OCI-LY1 (cell line): ENCODE results near the gene EVPLL.
A peak's percentile ranks its signal among the peaks of the same experiment; 100 is the strongest.
"Not testable (repeated sequence)": the region's sequence is repeated elsewhere in the genome, so short reads cannot be mapped to it uniquely, and the experiment has no call there.

ENCODE experiments used
- H2AFZ ChIP-seq: fragments of 200-600 bp; sonication (generic), shearing (Covaris generic); 2 replicates; pipeline ENCODE4 v1.6.0; 2014; ENCODE audit warnings: antibody characterized with exemption, mild to moderate bottlenecking, low read length
- H3F3A ChIP-seq: fragments of 200-600 bp; sonication (generic), shearing (Covaris generic); 2 replicates; pipeline ENCODE4 v1.6.0; 2014; ENCODE audit warnings: mild to moderate bottlenecking, antibody characterized with exemption, low read length, moderate library complexity; ENCODE audit not compliant: insufficient read depth
- H3K27ac ChIP-seq: fragments of 200-600 bp; sonication (generic); 2 replicates; pipeline ENCODE4 v1.5.1; 2014; ENCODE audit warnings: low read length, mixed run types, mild to moderate bottlenecking, low read depth; ENCODE audit not compliant: poor library complexity, severe bottlenecking
- H3K27me3 ChIP-seq: fragments of 200-600 bp; sonication (generic); 2 replicates; pipeline ENCODE4 v1.6.0; 2014; ENCODE audit warnings: antibody characterized with exemption, mild to moderate bottlenecking, low read length, moderate library complexity; ENCODE audit not compliant: insufficient read depth
- H3K36me3 ChIP-seq: fragments of 200-600 bp; sonication (generic); 2 replicates; pipeline ENCODE4 v1.6.1; 2014; ENCODE audit warnings: mild to moderate bottlenecking, antibody characterized with exemption, low read length, moderate library complexity, mixed read lengths; ENCODE audit not compliant: insufficient read depth
- H3K4me1 ChIP-seq: fragments of 200-600 bp; sonication (generic); 2 replicates; pipeline ENCODE4 v1.5.1; 2014; ENCODE audit warnings: mild to moderate bottlenecking, low read length, moderate library complexity; ENCODE audit not compliant: insufficient read depth, severe bottlenecking
- H3K4me2 ChIP-seq: fragments of 200-600 bp; sonication (generic), shearing (Covaris generic); 2 replicates; pipeline ENCODE4 v1.6.1; 2014; ENCODE audit warnings: low read length
- H3K4me3 ChIP-seq: fragments of 200-600 bp; sonication (generic); 2 replicates; pipeline ENCODE4 v1.5.1; 2014; ENCODE audit warnings: low read length, low read depth, mild to moderate bottlenecking, mixed read lengths; ENCODE audit not compliant: poor library complexity, severe bottlenecking
- H3K79me2 ChIP-seq: fragments of 200-600 bp; shearing (Covaris generic); 2 replicates; pipeline ENCODE4 v1.6.1; 2016; ENCODE audit warnings: mixed run types, low read length, mixed read lengths; ENCODE audit not compliant: insufficient read depth
- H3K9ac ChIP-seq: fragments of 200-600 bp; sonication (generic), shearing (Covaris generic); 2 replicates; pipeline ENCODE4 v1.6.1; 2014; ENCODE audit warnings: mild to moderate bottlenecking, low read length, mixed read lengths
- H3K9me2 ChIP-seq: fragments of 200-600 bp; sonication (generic), shearing (Covaris generic); 2 replicates; pipeline ENCODE4 v1.6.1; 2014; ENCODE audit warnings: low read depth, mild to moderate bottlenecking, low read length, mixed read lengths
- H3K9me3 ChIP-seq: fragments of 200-600 bp; shearing (Covaris generic); 2 replicates; pipeline ENCODE4 v1.6.1; 2014; ENCODE audit warnings: low read length, mixed read lengths
- H4K20me1 ChIP-seq: fragments of 200-600 bp; sonication (generic), shearing (Covaris generic); 2 replicates; pipeline ENCODE4 v1.6.0; 2016; ENCODE audit warnings: mild to moderate bottlenecking, low read length; ENCODE audit not compliant: insufficient read depth
- CTCF ChIP-seq: fragments of 200-600 bp; sonication (generic), shearing (Covaris generic); IDR thresholded peaks from 2 replicates; pipeline ENCODE4 v1.5.1; 2017; ENCODE audit warnings: mild to moderate bottlenecking, antibody characterized with exemption, low read length, moderate library complexity, mixed read lengths
- EZH2 ChIP-seq: fragments of 200-600 bp; sonication (generic), shearing (Covaris generic); IDR thresholded peaks from 2 replicates; pipeline ENCODE4 v1.8.0; 2017; ENCODE audit warnings: borderline replicate concordance, mixed run types, mild to moderate bottlenecking, antibody characterized with exemption, low read length, moderate library complexity, mixed read lengths

Gene EVPLL

GRCh38 chr17:18378205-18378505 is 577 bp downstream of the EVPLL start:
- no peaks in the 10 kb centered on the region for H3K27me3 ChIP-seq
- no peak overlapping the region for H3K27ac ChIP-seq
- no peaks in the 10 kb centered on the region for H3K79me2 ChIP-seq
- H3K9ac ChIP-seq: no peak overlapping the region
- no peak overlapping the region for H3K4me2 ChIP-seq
- H3K9me2 ChIP-seq: no peaks in the 10 kb centered on the region
- H3K4me3 ChIP-seq: no peak overlapping the region
- H3K9me3 ChIP-seq: 0 out of 2 replicates have a peak, but pooled peaks cover 4% of the 10 kb centered on the region
- no peaks in the 10 kb centered on the region for H3F3A ChIP-seq
- H3K4me1 ChIP-seq: peaks cover 6% of the 10 kb centered on the region
- H3K36me3 ChIP-seq: no peaks in the 10 kb centered on the region; the same call in 1 of the 2 replicates
- TF ChIP-seq CTCF (no peak), EZH2 (no peak)
- no peak overlapping the region for H2AFZ ChIP-seq
- no peaks in the 10 kb centered on the region for H4K20me1 ChIP-seq

GRCh38 chr17:18378614-18379013 is 1.0 kb downstream of the EVPLL start:
- H4K20me1 ChIP-seq, H3K27me3 ChIP-seq, H3K4me1 ChIP-seq, H2AFZ ChIP-seq, H3K4me2 ChIP-seq, H3K79me2 ChIP-seq, H3K9me2 ChIP-seq, H3K9ac ChIP-seq, H3K27ac ChIP-seq, H3K36me3 ChIP-seq, H3K9me3 ChIP-seq, H3K4me3 ChIP-seq, H3F3A ChIP-seq: not testable (repeated sequence)

- no peak overlapping the region for H3K4me2 ChIP-seq
- H3K9me3 ChIP-seq: 0 out of 2 replicates have a peak, but pooled peaks cover 4% of the 10 kb centered on the region
- no peak overlapping the region for H3K4me3 ChIP-seq
- no peaks in the 10 kb centered on the region; the same call in 1 of the 2 replicates for H3K36me3 ChIP-seq
- H3K27me3 ChIP-seq: no peaks in the 10 kb centered on the region; the same call in 1 of the 2 replicates
- H3K9ac ChIP-seq: no peak overlapping the region
- H4K20me1 ChIP-seq: no peaks in the 10 kb centered on the region
- TF ChIP-seq CTCF (peak; percentile 7; the same call in 1 of the 2 replicates), EZH2 (no peak)
- no peaks in the 10 kb centered on the region for H3F3A ChIP-seq
- no peaks in the 10 kb centered on the region for H3K79me2 ChIP-seq
- H2AFZ ChIP-seq: no peak overlapping the region
- H3K4me1 ChIP-seq: peaks cover 6% of the 10 kb centered on the region
- H3K9me2 ChIP-seq: no peaks in the 10 kb centered on the region
- H3K27ac ChIP-seq: no peak overlapping the region
These were observed 1.9 kb downstream of the EVPLL start for GRCh38 chr17:18379246-18380146.
